Subcutaneous adipose tissue (tissue), 4 donors: Measurements from ENCODE around the gene KDM4B. TPM values are rescaled to one million over a fixed set of nuclear protein-coding genes. Genes with fewer than 3 reads are reported as not detected.

Source experiments
- total RNA-seq, 4 donors: library from RNA; depleted of rRNA; stranded (reverse); fragments of >200 nt; gene quantifications; one replicate each; pipeline ENCODE4 v1.1.0, GENCODE V29; 2016
- TF ChIP-seq, protein P1 (sequence below): fragments of 450-650 bp; IDR thresholded peaks from one replicate; pipeline ENCODE4 v1.5.1; 2016; ENCODE audit warnings: low read depth, mild to moderate bottlenecking, control low read depth, antibody characterized with exemption, moderate library complexity

Gene KDM4B
- total RNA-seq, 4 donors from 2014 or later, result 19.4 to 56.1 (median 28.5) TPM

DNA sequence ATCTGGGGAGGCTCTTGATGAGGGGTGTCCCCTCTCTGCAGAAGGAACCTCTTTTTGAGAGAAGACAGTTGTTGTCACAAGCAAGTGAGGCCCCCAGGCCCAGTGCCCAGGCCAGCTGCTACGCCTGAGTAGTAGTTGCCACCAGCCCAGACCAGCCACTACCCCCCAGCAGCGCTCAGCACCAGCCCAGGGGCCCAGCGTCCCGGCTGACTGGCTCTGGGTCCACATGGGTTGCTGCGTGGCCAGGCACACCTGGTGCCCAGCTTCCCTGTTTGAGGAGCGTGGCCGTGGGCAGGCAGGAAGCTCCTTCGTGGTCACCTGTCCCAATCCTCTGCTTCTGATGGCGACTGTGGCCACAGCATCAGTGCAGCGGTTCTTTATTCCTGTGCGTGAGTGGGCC lies 84.7 kb downstream of the KDM4B start:
- TF ChIP-seq, protein P1, sequence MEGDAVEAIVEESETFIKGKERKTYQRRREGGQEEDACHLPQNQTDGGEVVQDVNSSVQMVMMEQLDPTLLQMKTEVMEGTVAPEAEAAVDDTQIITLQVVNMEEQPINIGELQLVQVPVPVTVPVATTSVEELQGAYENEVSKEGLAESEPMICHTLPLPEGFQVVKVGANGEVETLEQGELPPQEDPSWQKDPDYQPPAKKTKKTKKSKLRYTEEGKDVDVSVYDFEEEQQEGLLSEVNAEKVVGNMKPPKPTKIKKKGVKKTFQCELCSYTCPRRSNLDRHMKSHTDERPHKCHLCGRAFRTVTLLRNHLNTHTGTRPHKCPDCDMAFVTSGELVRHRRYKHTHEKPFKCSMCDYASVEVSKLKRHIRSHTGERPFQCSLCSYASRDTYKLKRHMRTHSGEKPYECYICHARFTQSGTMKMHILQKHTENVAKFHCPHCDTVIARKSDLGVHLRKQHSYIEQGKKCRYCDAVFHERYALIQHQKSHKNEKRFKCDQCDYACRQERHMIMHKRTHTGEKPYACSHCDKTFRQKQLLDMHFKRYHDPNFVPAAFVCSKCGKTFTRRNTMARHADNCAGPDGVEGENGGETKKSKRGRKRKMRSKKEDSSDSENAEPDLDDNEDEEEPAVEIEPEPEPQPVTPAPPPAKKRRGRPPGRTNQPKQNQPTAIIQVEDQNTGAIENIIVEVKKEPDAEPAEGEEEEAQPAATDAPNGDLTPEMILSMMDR, result no peak

DNA sequence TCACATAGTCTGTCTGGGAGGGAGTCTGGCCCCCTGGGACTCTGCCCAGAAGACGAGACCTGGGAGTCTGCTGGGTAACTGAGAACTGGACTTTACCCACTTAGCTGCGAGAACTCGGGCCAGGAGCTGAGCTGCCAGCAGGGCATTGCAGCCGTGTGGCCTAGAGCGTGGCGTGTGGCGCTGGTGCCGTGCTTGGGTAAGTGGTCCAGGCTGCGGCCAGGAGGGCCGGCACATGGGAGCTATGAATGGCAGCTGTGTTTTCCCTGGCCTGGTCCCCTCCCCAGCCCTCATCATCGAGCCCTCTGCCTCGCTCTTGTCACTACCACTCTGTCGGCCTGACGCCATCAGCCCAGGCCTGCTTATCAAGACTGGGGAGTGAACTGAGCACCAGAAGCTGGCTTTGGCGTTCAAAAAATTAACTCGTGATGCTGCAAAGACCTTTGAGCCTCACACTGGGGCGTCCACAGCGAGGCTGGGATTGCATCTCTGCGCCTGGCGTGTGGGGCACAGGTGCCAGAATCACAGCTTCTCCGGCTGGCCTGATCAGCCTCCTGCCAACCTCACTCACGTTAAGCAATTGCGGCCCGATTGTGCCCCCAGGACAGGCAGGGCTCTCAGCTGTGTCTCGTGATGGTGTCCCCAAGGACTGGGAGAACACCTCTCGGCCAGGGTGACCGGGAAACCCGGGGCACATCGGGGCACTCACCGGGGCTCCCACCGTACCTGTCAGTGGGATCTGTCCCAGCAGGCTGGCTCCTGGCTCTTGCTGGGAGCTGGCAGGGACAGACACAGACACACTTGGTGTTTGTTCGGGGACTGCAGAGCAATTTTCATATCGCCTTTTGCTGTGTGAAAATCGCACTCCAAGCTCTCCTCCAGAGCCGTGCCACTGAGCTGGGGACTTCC lies 85.9 kb downstream of the KDM4B start:
- TF ChIP-seq, protein P1, result no peak

DNA sequence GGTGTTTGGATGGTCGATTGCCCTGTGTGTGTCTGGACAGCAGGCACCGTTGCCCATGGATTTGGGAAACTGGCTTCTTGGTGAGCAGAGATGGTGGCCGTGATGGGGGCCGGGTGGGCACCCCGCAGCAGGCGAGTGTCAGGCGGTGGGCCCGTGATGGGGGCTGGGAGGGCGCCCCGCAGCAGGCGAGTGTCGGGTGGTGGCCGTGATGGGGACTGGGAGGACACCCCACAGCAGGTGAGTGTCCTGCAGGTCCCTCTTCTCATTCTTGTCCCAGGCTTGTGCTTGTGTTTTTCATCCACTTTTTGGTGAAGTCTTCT lies 86.5 kb downstream of the KDM4B start:
- TF ChIP-seq, protein P1, result no peak

DNA sequence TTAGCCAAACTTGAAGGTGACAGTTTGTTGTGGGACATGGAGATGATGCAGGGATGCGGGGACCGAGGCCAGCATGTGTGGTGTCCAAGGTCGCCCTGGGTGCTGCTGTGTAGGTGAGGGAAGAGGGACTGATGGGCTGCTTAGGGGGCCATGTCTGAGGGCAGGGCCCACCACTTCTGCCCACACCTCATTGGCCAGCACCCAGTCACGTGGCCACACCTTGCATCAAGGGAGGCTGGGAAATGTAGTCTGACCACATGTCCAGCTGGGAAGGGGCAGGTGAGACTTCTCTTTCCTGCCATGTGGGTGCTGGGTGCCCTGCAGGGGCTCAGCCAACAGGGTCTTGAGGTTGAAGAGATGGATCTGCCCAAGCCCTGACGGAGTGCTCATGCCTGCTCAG lies 88.9 kb downstream of the KDM4B start:
- TF ChIP-seq, protein P1, result no peak

DNA sequence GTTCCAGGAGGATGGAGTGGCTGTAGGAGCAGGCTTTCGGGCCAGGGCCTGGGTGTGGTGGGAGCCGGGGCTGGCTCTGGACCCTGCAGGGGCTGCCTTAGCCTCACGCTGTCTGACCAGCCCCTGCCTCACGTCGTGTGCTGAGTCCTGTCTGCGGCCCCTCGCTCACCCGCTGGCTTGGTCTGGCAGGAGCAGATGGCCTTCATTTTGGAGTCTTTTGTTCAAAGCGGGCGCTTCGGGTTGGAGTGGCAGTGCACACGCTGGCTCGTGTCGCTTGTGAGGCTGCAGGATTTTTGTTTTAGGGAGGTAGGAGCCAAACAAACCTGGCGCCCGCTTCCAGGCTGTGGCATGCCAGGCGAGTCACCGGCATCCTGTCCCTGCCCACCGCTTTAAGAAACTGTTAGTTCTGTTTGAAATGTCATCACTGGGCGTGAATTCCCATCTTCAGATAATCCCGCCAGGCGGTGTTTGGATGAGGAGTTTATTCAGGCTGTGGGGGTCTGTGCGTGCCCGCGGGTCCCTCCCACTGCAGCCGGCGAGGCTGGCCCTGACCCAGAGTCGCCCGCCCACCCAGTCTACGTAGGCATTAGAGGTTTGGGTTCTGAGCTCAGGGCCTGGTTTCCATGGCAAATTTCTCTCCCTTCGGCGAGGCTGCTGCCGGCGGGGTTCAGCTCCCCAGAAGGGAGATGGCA lies 89.8 kb downstream of the KDM4B start:
- TF ChIP-seq, protein P1, result no peak

DNA sequence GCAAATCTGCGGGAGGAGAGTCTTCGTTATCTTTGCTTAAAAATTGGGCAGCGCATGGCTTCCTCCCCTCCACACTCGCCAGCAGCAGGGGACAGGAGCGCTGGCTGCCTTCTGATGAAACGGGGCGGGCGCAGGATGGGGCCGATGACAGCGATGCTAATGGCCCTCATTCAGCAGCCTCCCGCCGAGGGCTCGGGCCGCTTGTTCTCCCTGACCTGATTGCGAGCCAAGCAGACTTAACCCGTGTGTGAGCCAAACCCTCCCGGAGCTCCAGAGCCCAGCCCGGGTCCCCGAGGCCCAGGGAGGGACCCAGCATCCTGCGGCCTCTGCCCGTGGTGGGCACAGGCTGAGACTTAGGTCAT lies 90.3 kb downstream of the KDM4B start:
- TF ChIP-seq, protein P1, result no peak

DNA sequence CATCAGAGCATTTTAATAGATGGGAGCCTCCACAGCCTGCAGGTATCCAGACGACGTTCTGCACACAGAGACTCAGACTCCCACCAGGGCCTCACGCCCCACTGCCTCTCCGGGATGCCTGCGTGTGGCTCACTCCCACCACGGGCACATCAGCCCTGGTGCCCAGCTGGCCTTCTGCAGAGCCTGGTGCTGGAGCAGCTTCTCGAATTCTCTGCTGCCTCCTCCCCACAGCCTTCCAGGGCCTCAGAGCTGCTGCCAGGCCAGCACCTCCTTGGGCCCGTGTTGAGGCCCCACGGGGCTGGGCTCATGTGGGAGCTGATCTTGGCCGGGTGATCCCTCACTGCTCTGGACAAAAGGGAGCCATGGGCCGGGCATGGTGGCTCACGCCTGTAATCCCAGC lies 90.9 kb downstream of the KDM4B start:
- TF ChIP-seq, protein P1, result no peak
